HTR-8/SVneo (cell line): ENCODE data around the gene TANC1.

ENCODE experiments used
- DNase-seq: peaks from one replicate; pipeline ENCODE4 v3.0.0; 2011; ENCODE audit warnings: low spot score, mixed read lengths; ENCODE audit not compliant: insufficient read length
- FAIRE-seq: peaks from 2 replicates; lab custom pipeline; 2011; peaks lifted over from hg19 to GRCh38; lab: Jason Lieb, UNC

TANC1 gene

GRCh38 chr2:159200498-159200897, 232.1 kb downstream of the TANC1 start:
- DNase-seq (no peak), FAIRE-seq (no peak)

DNA sequence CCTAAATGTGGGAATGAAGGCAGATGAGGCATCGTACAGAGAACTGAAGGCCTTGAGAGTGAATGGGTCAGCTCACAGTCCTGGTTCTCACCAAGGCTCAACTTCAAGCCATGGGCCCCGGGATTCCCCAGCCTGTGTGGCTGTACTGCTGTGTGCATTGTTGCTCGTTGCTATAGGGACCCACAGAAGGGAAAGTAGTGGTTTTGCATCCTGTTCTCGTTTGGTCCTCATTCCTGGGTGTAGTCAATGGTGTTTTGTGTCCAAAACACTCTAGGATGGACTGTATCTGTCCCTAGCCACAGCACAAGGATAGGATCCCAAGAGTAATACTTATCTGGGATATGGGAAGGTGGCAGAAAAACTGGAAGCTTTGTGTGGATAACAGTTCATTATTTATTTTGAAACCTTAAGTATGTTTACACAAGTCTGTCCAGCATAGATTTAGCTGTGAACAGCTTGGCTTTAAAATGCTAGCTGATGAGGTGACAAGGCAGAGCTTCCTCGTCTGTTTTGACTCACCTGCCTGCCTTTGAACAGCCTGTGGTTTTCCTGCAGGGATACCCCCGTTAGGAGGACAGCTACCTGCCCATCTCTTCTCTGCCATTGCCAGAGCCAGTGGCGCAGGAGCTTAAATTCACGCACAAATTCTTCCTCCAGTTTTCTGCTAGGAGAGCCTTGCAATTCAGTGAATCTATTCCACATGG, 233.1 kb downstream of the TANC1 start:
- FAIRE-seq: no peak
- no peak for DNase-seq

GRCh38 chr2:159202568-159203071, 234.2 kb downstream of the TANC1 start:
- FAIRE-seq (peak; percentile 28), DNase-seq (peak; percentile 34)

GRCh38 chr2:159204381-159205144, 236.1 kb downstream of the TANC1 start:
- FAIRE-seq: no peak
- DNase-seq: no peak

GRCh38 chr2:159206736-159207380, 238.4 kb downstream of the TANC1 start:
- DNase-seq (no peak), FAIRE-seq (no peak)

- no peak for FAIRE-seq
These were observed 240.0 kb downstream of the TANC1 start for GRCh38 chr2:159208438-159208837.

GRCh38 chr2:159209341-159210306, 241.2 kb downstream of the TANC1 start:
- no peak for FAIRE-seq
- no peak for DNase-seq

More at GRCh38 chr2:159208438-159208837, 240.0 kb downstream of the TANC1 start:
- no peak for DNase-seq

- no peak for FAIRE-seq
- DNase-seq: peak; percentile 29
These were observed 243.3 kb downstream of the TANC1 start for GRCh38 chr2:159211447-159212396.

DNA sequence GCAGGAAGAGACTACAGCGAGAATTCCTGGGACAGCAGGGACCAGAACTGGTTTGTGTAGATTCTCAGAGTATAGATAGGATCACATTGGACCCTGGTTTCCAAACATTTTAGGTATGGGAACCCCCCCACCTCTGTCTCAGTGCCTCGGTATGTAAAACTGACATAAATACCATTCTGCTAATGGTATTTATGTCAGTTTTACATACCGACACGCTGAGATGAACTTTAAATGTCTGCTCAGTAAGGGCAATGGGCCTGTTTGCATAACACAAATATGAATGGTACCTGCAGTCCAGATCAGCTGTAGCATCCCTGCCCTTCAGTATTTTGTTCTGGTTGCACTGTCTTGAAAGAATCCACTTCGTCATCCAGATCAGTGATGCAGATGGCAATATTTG, 244.9 kb downstream of the TANC1 start:
- DNase-seq (no peak), FAIRE-seq (no peak)

GRCh38 chr2:159214325-159214865, 246.0 kb downstream of the TANC1 start:
- no peak for FAIRE-seq
- no peak for DNase-seq

- FAIRE-seq: no peak
- DNase-seq: no peak
These were observed 246.7 kb downstream of the TANC1 start for GRCh38 chr2:159215116-159215515.

GRCh38 chr2:159217676-159218075, 249.2 kb downstream of the TANC1 start:
- FAIRE-seq: no peak

DNA sequence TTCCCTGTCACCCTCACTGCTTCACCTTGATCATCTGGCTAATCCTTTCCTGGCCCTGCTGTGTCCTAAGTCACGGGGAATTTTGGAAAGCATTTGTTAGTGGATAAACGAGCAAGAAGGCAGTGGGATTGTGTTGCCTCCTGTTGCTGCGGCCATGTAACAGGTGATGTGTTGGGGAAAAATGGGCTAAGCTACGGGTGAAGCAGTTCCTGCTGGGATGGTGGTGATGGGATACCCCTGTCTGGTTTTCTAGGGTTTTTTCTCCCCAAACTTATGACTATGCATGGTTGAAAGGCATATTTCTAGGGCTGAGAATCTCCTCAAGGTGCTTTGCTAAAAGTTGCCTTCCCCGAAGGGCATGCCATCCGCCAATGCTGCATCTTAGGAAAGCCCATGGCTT, 249.9 kb downstream of the TANC1 start:
- FAIRE-seq (no peak), DNase-seq (no peak)

More at GRCh38 chr2:159217676-159218075, 249.2 kb downstream of the TANC1 start:
- no peak for DNase-seq

DNA sequence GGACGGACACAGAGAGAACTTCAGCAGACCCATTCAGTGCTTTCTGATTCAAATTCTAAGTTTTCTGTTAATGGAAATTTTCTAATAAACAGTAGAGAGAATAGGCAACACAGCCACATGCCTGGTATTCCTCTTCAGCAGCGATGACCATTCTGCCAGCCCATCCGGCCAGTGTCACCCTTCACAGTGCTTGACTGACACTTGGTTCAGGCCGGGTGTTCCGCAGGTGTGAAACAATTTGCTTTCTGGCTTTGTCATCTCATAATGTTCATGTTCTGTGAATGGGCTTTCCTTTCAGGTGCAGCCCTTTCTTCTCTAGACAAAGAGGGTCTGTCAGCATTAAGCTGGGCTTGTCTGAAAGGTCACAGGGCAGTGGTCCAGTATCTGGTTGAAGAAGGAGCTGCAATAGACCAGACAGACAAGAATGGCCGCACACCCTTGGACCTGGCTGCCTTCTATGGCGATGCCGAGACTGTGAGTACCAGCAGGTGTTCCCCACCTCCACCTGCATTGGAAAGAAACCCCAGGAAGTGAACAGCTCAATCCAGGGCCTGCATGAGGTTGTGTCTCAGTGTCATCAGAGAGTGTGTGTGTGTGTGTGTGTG, 251.1 kb downstream of the TANC1 start:
- DNase-seq (no peak), FAIRE-seq (no peak)

DNA sequence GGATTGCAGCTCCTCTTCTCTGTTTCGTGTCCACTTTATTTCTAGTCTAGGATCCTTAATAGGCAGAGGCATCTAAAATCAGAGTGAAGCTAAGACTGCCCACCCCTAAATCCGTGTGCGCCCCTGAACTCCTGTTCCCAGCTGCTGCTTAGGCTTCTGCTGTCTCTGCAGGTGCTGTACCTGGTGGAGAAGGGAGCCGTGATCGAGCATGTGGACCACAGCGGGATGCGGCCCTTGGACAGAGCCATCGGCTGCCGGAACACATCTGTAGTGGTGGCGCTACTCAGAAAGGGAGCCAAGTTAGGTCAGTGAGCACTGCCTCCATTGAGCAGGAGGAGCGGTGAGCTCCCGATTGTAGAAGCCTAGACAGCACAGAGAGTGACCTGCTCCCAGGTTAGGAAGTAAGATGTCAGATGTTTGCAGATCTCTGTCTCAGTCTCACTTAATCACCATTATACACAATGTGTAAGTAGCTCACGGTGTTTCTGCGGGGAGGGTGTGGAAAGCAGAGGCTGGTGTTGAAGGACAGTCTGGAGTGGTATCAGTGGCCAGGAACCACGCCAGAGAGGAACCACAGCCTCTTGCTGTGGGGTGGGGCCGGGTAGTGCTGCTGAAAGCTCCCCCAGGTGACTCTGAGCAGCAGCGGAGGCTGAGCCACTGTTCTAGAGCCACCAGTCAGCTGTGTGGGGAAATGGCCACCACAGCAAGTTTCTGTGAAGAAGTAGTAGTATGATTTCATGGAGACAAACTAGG, 255.8 kb downstream of the TANC1 start:
- FAIRE-seq (no peak), DNase-seq (no peak)

DNA sequence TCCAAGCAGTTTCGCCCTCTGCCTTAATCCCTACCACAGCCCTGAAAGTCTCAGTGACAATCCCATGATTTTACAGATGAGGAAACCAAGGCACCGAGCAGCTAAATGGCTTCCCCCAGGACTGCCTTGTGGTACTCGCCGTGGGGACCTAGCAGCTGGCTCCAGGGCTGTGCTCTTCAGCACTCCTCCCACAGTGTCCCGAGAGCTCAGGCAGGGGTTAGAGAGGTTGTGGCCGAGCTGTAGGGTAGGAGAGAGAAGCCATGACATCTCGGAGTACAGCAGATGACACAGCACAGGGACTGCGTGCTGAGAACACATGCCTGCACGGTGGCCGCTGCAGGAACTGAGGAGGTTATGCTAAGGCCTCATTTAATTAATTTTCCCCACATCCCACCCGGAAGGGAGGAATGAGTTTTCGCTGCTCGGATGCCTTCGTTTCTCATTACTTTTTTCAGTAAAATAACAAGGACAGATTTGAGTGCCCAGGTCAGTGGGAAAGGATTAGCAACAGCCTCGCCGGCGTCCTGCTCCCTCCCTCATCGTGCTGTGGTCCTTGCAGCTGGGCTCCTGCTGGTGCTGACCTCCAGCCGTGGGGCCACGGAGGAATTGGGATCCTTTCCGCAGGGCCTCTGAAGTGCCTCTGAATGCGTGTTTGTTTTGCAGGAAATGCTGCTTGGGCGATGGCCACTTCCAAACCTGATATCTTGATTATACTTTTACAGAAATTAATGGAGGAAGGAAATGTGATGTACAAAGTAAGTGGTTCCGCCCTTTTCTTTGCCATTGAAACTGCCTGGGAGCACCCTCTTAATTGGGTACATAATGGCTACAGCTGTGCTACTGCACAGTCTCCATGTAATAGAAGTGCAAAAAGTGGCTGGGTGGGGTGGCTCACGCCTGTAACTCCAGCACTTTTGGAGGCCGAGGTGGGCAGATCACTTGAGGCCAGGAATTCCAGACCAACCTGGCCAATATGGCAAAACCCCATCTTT, 256.9 kb downstream of the TANC1 start:
- FAIRE-seq (no peak), DNase-seq (no peak)
